Brain microvascular endothelial cell (primary cell): ENCODE measurements around the gene CSAD.
"Not testable (repeated sequence)": the region's sequence is repeated elsewhere in the genome, so short reads cannot be mapped to it uniquely, and the experiment has no call there.

ENCODE experiments used
- DNase-seq: peaks from one replicate; pipeline ENCODE4 v3.0.0-alpha.2; 2020
- H3K27ac ChIP-seq: fragments of 250-450 bp; sonication (Bioruptor Pico); 2 replicates; pipeline ENCODE4 v1.5.1; 2020; ENCODE audit warnings: mild to moderate bottlenecking, moderate library complexity
- H3K27me3 ChIP-seq: fragments of 250-450 bp; sonication (Bioruptor Pico); replicated peaks from 2 replicates; pipeline ENCODE4 v1.5.1; 2020; ENCODE audit warnings: mild to moderate bottlenecking
- H3K36me3 ChIP-seq: fragments of 250-450 bp; sonication (Bioruptor Pico); replicated peaks from 2 replicates; pipeline ENCODE4 v1.5.1; 2020; ENCODE audit warnings: mild to moderate bottlenecking
- H3K4me3 ChIP-seq: 2 replicates; pipeline ENCODE4 v1.5.1; 2011; ENCODE audit warnings: low read depth, mild to moderate bottlenecking, control low read depth, low read length, moderate library complexity
- in situ Hi-C: cut with HindIII; loops from 2 replicates; pipeline ENCODE4 v1.10.0; 2017; ENCODE audit warnings: low sequenced_read_pairs, low pct_ligation_motif_present
- TF ChIP-seq, protein P1 (sequence below): IDR thresholded peaks from 2 replicates; pipeline ENCODE4 v1.5.1; 2011; ENCODE audit warnings: low read depth, mild to moderate bottlenecking, moderate library complexity, low read length, control low read depth, inconsistent platforms; ENCODE audit errors: missing control alignments

Gene CSAD

DNA sequence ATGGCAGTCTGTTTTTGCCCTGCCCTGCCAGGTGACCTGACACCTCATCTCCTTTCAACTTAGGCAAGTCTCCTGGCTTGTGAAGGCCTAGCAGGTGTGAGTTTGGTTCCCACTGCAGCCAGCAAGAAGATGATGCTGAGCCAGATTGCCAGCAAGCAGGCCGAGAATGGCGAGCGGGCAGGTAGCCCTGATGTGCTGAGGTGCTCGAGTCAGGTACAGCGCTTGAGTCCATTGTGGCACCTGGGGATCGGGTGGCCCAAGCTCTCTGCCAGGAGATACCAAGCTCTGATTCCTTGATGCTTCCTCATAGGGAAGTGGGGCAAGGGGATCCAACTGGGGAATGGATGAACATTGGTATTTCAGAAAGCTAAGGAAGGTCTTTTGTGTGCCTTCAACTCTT, 4.1 kb upstream of the CSAD start:
- H3K4me3 ChIP-seq: no peak overlapping the region
- TF ChIP-seq, protein P1, sequence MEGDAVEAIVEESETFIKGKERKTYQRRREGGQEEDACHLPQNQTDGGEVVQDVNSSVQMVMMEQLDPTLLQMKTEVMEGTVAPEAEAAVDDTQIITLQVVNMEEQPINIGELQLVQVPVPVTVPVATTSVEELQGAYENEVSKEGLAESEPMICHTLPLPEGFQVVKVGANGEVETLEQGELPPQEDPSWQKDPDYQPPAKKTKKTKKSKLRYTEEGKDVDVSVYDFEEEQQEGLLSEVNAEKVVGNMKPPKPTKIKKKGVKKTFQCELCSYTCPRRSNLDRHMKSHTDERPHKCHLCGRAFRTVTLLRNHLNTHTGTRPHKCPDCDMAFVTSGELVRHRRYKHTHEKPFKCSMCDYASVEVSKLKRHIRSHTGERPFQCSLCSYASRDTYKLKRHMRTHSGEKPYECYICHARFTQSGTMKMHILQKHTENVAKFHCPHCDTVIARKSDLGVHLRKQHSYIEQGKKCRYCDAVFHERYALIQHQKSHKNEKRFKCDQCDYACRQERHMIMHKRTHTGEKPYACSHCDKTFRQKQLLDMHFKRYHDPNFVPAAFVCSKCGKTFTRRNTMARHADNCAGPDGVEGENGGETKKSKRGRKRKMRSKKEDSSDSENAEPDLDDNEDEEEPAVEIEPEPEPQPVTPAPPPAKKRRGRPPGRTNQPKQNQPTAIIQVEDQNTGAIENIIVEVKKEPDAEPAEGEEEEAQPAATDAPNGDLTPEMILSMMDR: no peak
- H3K27me3 ChIP-seq: no peaks in the 10 kb centered on the region
- in situ Hi-C loops: no loop called here
- no peak overlapping the region for H3K27ac ChIP-seq
- no peak for DNase-seq
- peaks cover 52% of the 10 kb centered on the region for H3K36me3 ChIP-seq

DNA sequence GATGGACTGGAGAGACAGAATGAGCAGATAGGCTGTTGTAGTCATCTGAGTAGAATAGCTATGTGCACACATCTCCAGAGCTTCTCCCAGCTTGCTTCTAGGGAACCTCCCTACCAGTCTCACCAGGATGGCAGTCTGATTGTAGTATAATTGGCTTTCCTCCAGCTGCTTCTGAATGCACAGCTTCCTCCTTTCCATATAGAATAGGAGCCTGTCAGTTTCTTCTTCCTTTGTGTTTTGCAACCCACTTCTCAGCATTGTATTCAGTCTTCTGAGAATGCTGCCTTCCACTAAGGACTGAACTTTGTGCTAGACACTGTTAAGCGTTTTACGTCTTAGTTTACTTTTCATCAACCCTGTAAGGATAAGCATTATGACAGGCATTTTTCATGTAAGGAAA, 2.2 kb upstream of the CSAD start:
- Histone ChIP-seq H3K4me3 (no peak overlapping the region), H3K36me3 (peaks cover 44% of the 10 kb centered on the region), H3K27me3 (no peaks in the 10 kb centered on the region), H3K27ac (no peak overlapping the region)
- TF ChIP-seq, protein P1: no peak
- in situ Hi-C loops: no loop called here
- no peak for DNase-seq

DNA sequence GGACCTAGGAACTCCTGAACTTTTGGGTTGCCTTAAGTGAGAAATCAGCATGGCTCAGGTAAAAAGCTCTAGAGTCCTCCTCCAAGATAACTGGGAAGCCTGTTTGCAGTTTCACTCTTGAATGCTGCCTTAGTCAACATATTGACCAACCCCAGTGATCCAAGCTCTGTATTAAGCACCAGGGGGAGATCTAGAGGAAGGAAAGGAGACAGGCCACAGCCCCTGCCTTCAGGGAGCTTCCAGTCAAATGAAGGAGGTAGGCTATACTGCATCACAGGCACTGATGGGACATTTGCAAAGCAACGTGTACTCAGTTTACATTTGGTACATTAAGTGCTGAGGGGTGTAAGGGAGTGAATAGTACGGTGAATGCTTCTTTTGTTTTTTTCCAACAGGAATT, 1.2 kb upstream of the CSAD start:
- in situ Hi-C loops: no loop called here
- Histone ChIP-seq H3K27ac (no peak overlapping the region), H3K36me3 (peaks cover 34% of the 10 kb centered on the region), H3K27me3 (no peaks in the 10 kb centered on the region), H3K4me3 (peak overlapping the region; percentile 79)
- DNase-seq: no peak
- TF ChIP-seq, protein P1: no peak

DNA sequence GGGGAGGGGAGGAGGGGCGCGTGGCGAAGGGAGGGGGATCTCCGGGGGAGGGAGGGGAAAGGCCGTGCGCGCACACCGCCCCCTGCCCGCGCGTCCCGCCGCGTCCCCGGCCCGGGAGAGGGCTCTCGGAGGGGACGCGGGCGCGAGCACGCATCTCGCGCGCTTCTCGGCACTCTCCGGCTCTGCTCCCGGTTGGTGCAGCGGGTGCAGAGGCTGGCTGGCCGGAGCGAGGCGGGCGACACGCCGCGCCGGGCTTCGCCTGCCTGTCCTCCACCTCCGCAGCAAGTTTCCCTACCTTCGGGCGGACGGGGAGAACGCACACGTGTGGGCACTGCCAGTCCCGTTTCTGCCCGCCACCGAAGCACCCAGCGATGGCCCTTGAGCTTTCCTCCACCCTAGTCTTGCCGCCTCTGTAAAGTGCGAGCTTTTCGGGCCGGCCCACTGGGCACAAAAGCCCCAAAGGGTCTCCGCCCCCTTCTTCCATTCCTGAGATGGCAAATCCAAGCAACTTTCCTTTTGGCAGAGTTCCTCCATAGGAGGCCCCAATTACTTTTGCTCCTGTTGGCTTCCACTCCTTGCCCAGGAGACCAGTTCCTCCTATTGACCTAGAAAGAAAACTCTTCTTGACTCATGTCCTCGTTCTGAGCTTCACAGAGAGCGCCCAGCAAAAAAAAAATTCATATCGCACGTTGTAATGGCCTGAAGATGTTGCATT, 363 bp upstream of the CSAD start:
- H3K4me3 ChIP-seq: peak overlapping the region; percentile 79
- DNase-seq: peak; percentile 41
- TF ChIP-seq, protein P1: no peak
- peak overlapping the region; percentile 87 for H3K27ac ChIP-seq
- no peaks in the 10 kb centered on the region for H3K27me3 ChIP-seq
- peaks cover 25% of the 10 kb centered on the region for H3K36me3 ChIP-seq
- in situ Hi-C loops: no loop called here

DNA sequence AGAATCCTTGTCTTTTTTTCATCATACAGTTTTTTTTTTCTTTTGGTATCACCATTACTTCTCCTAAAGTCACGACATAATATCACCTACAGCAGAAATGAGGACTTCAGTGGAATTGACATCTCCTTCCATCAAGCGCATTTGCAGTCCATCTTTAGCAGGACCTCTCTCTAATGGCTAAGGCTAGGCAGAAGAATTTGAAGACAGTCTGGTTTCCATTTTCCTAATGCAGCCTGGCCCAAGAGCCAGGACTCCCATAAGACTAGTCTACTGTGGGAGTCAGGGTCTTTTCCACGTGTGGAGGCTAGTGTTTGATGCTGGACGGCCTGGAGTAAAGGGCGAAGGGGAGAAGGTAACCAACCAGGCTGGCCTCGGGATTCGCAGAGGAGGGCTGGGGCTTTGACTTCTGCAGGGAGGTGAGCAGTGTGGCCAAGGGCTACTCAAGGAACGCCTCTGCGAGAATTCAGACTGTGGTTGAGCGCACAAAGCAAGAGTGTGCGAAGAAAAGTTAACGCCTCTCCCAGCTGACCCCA, 972 bp downstream of the CSAD start:
- in situ Hi-C loops: no loop called here
- H3K36me3 ChIP-seq: peaks cover 13% of the 10 kb centered on the region
- H3K27me3 ChIP-seq: no peaks in the 10 kb centered on the region
- H3K27ac ChIP-seq: peak overlapping the region; percentile 87
- H3K4me3 ChIP-seq: peak overlapping the region; percentile 79
- DNase-seq: no peak
- TF ChIP-seq, protein P1: no peak

DNA sequence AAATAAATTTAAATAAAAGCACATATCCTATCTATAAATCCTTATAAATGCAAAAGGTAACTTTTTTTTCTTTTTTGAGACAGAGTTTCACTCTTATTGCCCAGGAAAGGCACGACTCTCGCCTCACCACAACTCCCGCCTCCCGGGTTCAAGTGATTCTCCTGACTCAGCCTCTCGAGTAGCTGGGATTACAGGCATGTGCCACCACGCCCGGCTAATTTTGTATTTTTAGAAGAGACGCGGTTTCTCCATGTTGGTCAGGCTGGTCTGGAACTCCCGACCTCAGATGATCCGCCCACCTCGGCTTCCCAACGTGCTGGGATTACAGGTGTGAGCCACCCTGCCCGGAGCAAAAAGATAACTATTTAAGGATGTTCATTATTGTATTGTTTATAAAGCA, 1.9 kb downstream of the CSAD start:
- H3K36me3 ChIP-seq: peaks cover 12% of the 10 kb centered on the region
- DNase-seq, H3K4me3 ChIP-seq, H3K27me3 ChIP-seq, in situ Hi-C loops, H3K27ac ChIP-seq: not testable (repeated sequence)

DNA sequence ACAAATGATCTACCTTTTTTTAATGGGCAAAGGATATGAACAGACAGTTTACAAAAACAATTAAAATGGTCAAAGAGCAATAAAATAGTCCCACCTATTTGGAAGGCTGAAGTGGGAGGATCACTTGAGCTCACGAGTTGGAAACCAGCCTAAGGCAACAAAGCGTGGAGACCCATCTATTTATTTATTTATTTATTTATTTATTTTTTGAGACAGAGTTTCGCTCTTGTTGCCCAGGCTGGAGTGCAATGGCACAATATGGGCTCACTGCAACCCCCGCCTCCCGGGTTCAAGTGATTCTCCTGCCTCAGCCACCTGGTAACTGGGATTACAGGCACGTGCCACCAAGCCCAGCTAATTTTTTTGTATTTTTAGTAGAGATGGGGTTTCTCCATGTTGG, 3.3 kb downstream of the CSAD start:
- H3K27me3 ChIP-seq, in situ Hi-C loops, H3K27ac ChIP-seq, H3K36me3 ChIP-seq, DNase-seq, H3K4me3 ChIP-seq: not testable (repeated sequence)
